Breast epithelium (tissue), 3 donors: ENCODE measurements around the gene TOB2.

Experiments
- POLR2A ChIP-seq: fragments of 450-650 bp; IDR thresholded peaks from one replicate; pipeline ENCODE4 v1.6.1; 2016; ENCODE audit warnings: antibody characterized with exemption, mild to moderate bottlenecking, moderate library complexity
- TF ChIP-seq, protein P1 (sequence below), 3 donors: fragments of 450-650 bp; IDR thresholded peaks; one replicate each; pipeline ENCODE4 v1.5.1; 2016 to 2017; ENCODE audit warnings: antibody characterized with exemption in 3 of 3, mild to moderate bottlenecking in 3 of 3, moderate library complexity in 3 of 3

DNA sequence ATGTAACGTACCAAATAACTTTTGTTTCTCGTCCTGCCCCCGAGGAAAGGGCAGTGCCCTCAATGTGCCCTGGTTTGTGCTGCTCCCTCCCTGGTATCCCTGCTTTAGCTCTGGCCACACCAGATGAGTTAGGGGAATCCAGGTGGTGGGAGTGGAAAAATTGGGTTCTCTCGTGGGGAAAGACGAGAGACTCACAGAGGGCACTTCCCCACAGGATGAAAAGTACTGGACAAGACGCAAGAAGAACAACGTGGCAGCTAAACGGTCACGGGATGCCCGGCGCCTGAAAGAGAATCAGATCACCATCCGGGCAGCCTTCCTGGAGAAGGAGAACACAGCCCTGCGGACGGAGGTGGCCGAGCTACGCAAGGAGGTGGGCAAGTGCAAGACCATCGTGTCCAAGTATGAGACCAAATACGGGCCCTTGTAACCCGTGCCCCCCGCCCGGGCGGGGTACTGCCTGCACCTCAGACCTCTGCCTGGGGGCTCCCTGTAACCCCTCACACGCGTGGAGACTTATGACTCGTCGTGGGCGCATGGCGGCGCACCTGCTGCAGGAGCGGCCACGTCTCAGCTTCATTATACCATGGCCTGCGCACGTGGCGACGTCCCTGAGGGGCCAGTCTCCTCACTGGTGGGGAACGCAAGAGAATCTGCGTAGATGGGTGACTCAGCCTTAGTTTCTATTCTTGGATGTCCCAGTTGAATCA lies 50.9 kb downstream of the TOB2 start:
- TF ChIP-seq POLR2A = no peak
- TF ChIP-seq, protein P1, sequence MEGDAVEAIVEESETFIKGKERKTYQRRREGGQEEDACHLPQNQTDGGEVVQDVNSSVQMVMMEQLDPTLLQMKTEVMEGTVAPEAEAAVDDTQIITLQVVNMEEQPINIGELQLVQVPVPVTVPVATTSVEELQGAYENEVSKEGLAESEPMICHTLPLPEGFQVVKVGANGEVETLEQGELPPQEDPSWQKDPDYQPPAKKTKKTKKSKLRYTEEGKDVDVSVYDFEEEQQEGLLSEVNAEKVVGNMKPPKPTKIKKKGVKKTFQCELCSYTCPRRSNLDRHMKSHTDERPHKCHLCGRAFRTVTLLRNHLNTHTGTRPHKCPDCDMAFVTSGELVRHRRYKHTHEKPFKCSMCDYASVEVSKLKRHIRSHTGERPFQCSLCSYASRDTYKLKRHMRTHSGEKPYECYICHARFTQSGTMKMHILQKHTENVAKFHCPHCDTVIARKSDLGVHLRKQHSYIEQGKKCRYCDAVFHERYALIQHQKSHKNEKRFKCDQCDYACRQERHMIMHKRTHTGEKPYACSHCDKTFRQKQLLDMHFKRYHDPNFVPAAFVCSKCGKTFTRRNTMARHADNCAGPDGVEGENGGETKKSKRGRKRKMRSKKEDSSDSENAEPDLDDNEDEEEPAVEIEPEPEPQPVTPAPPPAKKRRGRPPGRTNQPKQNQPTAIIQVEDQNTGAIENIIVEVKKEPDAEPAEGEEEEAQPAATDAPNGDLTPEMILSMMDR (IDR thresholded peaks at IDR 0.05) = no peak
